H1 (cell line): Measurements from ENCODE around the gene MKX. TPM values are rescaled to one million over a fixed set of nuclear protein-coding genes. Genes with fewer than 3 reads are reported as not detected.

Source experiments
- CTCF ChIA-PET: fragments of 300-600 bp; sonication (Branson Sonifier 250); formaldehyde crosslinking; loops from one replicate; lab custom pipeline; 2021; ENCODE audit not compliant: partially characterized antibody; lab: Charles Lee
- POLR2A ChIA-PET: fragments of 300-600 bp; sonication (Branson Sonifier 250); formaldehyde crosslinking; loops from one replicate; lab custom pipeline; 2021; ENCODE audit warnings: inconsistent platforms; ENCODE audit not compliant: partially characterized antibody; lab: Charles Lee
- DNase-seq, 2 experiments: peaks; one replicate each; pipeline versions ENCODE4 v3.0.0 to v3.0.0-alpha.2; 2010 to 2022; ENCODE audit warnings: low spot score in 2 of 2, low read depth in 1 of 2, mixed read lengths in 1 of 2
- FAIRE-seq: peaks from 2 replicates; lab custom pipeline; 2011; peaks lifted over from hg19 to GRCh38; lab: Jason Lieb, UNC
- H2AFZ ChIP-seq: 2 replicates; pipeline ENCODE4 v1.8.1; 2012; ENCODE audit warnings: low read length, inconsistent platforms
- H2AK5ac ChIP-seq: 2 replicates; pipeline ENCODE4 v1.6.1; 2013; ENCODE audit warnings: low read depth, low read length
- H2BK120ac ChIP-seq: replicated peaks from 2 replicates; pipeline ENCODE3; 2013; ENCODE audit warnings: low read depth, low read length, inconsistent platforms
- H2BK12ac ChIP-seq: 2 replicates; pipeline ENCODE4 v1.6.1; 2013; ENCODE audit warnings: low read depth, low read length
- H2BK15ac ChIP-seq: 2 replicates; pipeline ENCODE4 v1.6.1; 2013; ENCODE audit warnings: low read length
- H2BK20ac ChIP-seq: 2 replicates; pipeline ENCODE4 v1.6.1; 2013; ENCODE audit warnings: low read length
- H2BK5ac ChIP-seq: 2 replicates; pipeline ENCODE4 v1.6.1; 2013; ENCODE audit warnings: low read depth, low read length
- H3K14ac ChIP-seq: 2 replicates; pipeline ENCODE4 v1.6.1; 2013; ENCODE audit warnings: inconsistent platforms; ENCODE audit not compliant: insufficient read length
- H3K18ac ChIP-seq: 2 replicates; pipeline ENCODE4 v1.6.1; 2013; ENCODE audit warnings: low read length; ENCODE audit errors: extremely low read depth
- H3K23ac ChIP-seq: 2 replicates; pipeline ENCODE4 v1.6.1; 2013; ENCODE audit warnings: inconsistent platforms; ENCODE audit not compliant: insufficient read length
- H3K23me2 ChIP-seq: 2 replicates; pipeline ENCODE4 v1.6.1; 2013; ENCODE audit warnings: low read depth, low read length
- H3K27ac ChIP-seq: 2 replicates; pipeline ENCODE4 v1.6.1; 2011; ENCODE audit warnings: low read depth, low read length, inconsistent platforms
- H3K27me3 ChIP-seq, 4 experiments: replicated peaks in 1 of 4; 1 replicate in 1 of 4; 2 replicates in 3 of 4; pipeline versions ENCODE4 v1.6.1 to v1.8.1; 2011 to 2013; ENCODE audit warnings: low read length in 3 of 4, mild to moderate bottlenecking in 3 of 4, inconsistent platforms in 2 of 4, mixed read lengths in 2 of 4, moderate library complexity in 1 of 4; ENCODE audit not compliant: control insufficient read depth in 3 of 4, insufficient read depth in 3 of 4; ENCODE audit errors: extremely low read depth in 1 of 4
- H3K36me3 ChIP-seq, 4 experiments: 2 replicates each; pipeline versions ENCODE4 v1.6.1 to v1.8.1; 2011 to 2013; ENCODE audit warnings: mild to moderate bottlenecking in 4 of 4, low read length in 3 of 4, moderate library complexity in 2 of 4, control low read depth in 1 of 4, inconsistent platforms in 1 of 4; ENCODE audit not compliant: insufficient read depth in 4 of 4, control insufficient read depth in 2 of 4
- H3K4ac ChIP-seq: replicated peaks from 2 replicates; pipeline ENCODE3; 2013; ENCODE audit warnings: low read length, low read depth, mixed read lengths, inconsistent platforms; ENCODE audit not compliant: insufficient read length
- H3K4me1 ChIP-seq, 4 experiments: replicated peaks in 1 of 4; 1 replicate in 1 of 4; 2 replicates in 3 of 4; pipeline versions ENCODE4 v1.6.1 to v1.8.1; 2011 to 2013; ENCODE audit warnings: low read length in 3 of 4, inconsistent platforms in 2 of 4, mixed read lengths in 1 of 4; ENCODE audit not compliant: insufficient read depth in 4 of 4, control insufficient read depth in 3 of 4
- H3K4me2 ChIP-seq, 2 experiments: 2 replicates each; pipeline versions ENCODE4 v1.6.1 to v1.8.1; 2011 to 2013; ENCODE audit warnings: low read depth in 2 of 2, low read length in 2 of 2, control low read depth in 1 of 2, inconsistent platforms in 1 of 2, mild to moderate bottlenecking in 1 of 2; ENCODE audit not compliant: insufficient read depth in 1 of 2
- H3K4me3 ChIP-seq, 4 experiments: fragments of 200-600, 300-600 bp in 1 of 4; sonication (generic), shearing (Covaris generic), sonication (Bioruptor Twin) in 1 of 4; 2 replicates each; pipeline versions ENCODE4 v1.5.1 to v1.8.1; 2011 to 2016; ENCODE audit warnings: low read length in 4 of 4, low read depth in 3 of 4, control low read depth in 2 of 4, inconsistent platforms in 2 of 4, mild to moderate bottlenecking in 2 of 4, mixed read lengths in 1 of 4, moderate library complexity in 1 of 4; ENCODE audit not compliant: insufficient read depth in 2 of 4; ENCODE audit errors: extremely low read depth in 1 of 4
- H3K56ac ChIP-seq: replicated peaks from 2 replicates; pipeline ENCODE3; 2013; ENCODE audit warnings: low read depth, mild to moderate bottlenecking, mixed read lengths, low read length, inconsistent platforms; ENCODE audit not compliant: insufficient read length
- H3K79me1 ChIP-seq: 2 replicates; pipeline ENCODE4 v1.6.1; 2013; ENCODE audit warnings: low read depth, low read length, control low read depth
- H3K79me2 ChIP-seq, 2 experiments: 2 replicates each; pipeline versions ENCODE4 v1.6.1 to v1.8.1; 2012 to 2013; ENCODE audit warnings: low read length in 2 of 2, mild to moderate bottlenecking in 2 of 2, inconsistent platforms in 1 of 2; ENCODE audit not compliant: insufficient read depth in 2 of 2, control insufficient read depth in 1 of 2
- H3K9ac ChIP-seq, 4 experiments: replicated peaks in 1 of 4; 1 replicate in 1 of 4; 2 replicates in 3 of 4; pipeline versions ENCODE4 v1.6.1 to v1.8.1; 2011 to 2013; ENCODE audit warnings: low read depth in 3 of 4, low read length in 3 of 4, control low read depth in 2 of 4, mild to moderate bottlenecking in 2 of 4, moderate library complexity in 2 of 4, inconsistent platforms in 1 of 4; ENCODE audit errors: extremely low read depth in 1 of 4
- H3K9me3 ChIP-seq, 2 experiments: 2 replicates each; pipeline versions ENCODE4 v1.6.1 to v1.8.1; 2012 to 2013; ENCODE audit warnings: mild to moderate bottlenecking in 2 of 2, moderate library complexity in 2 of 2, control low read depth in 1 of 2, inconsistent platforms in 1 of 2, low read depth in 1 of 2, low read length in 1 of 2, mixed read lengths in 1 of 2; ENCODE audit not compliant: insufficient read depth in 2 of 2
- H4K20me1 ChIP-seq, 2 experiments: replicated peaks in 1 of 2; 2 replicates each; pipeline versions ENCODE3 to v1.8.1; 2011 to 2013; ENCODE audit warnings: inconsistent platforms in 2 of 2, low read length in 2 of 2, mild to moderate bottlenecking in 1 of 2; ENCODE audit not compliant: insufficient read depth in 2 of 2, control insufficient read depth in 1 of 2
- H4K5ac ChIP-seq: 2 replicates; pipeline ENCODE4 v1.6.1; 2013; ENCODE audit warnings: low read length, low read depth, mixed read lengths, inconsistent platforms; ENCODE audit not compliant: insufficient read length
- H4K8ac ChIP-seq: 2 replicates; pipeline ENCODE4 v1.8.0; 2013; ENCODE audit warnings: mild to moderate bottlenecking, moderate library complexity, low read length, inconsistent platforms; ENCODE audit not compliant: insufficient read depth; ENCODE audit errors: extremely low read depth
- H4K91ac ChIP-seq: replicated peaks from 2 replicates; pipeline ENCODE3; 2013; ENCODE audit warnings: low read length, mixed read lengths, inconsistent platforms; ENCODE audit not compliant: insufficient read length
- BCL11A ChIP-seq, 2 experiments: IDR thresholded peaks; one replicate each; pipeline ENCODE4 v1.6.1; 2011; ENCODE audit warnings: low read depth in 2 of 2, low read length in 2 of 2, mild to moderate bottlenecking in 2 of 2
- FOSL1 ChIP-seq: IDR thresholded peaks from 2 replicates; pipeline ENCODE4 v1.6.1; 2011; ENCODE audit warnings: mild to moderate bottlenecking, low read depth, low read length, moderate library complexity; ENCODE audit not compliant: insufficient read depth
- GTF2F1 ChIP-seq: IDR thresholded peaks from 2 replicates; pipeline ENCODE4 v1.6.1; 2012; ENCODE audit warnings: low read depth, low read length, improper control_type of control experiment, borderline replicate concordance
- HDAC2 ChIP-seq, 2 experiments: fragments of 300-600 bp in 1 of 2; sonication (generic) in 1 of 2; IDR thresholded peaks; 2 replicates each; pipeline ENCODE4 v1.6.1; 2011 to 2012; ENCODE audit warnings: low read depth in 2 of 2, low read length in 2 of 2, mild to moderate bottlenecking in 2 of 2, moderate library complexity in 2 of 2, borderline replicate concordance in 1 of 2, inconsistent platforms in 1 of 2
- KDM4A ChIP-seq: IDR thresholded peaks from one replicate; pipeline ENCODE4 v1.7.1; 2012; ENCODE audit warnings: low read depth, mild to moderate bottlenecking, moderate library complexity, low read length, inconsistent platforms; ENCODE audit not compliant: severe bottlenecking
- MAX ChIP-seq: IDR thresholded peaks from 2 replicates; pipeline ENCODE4 v1.6.1; 2012; ENCODE audit warnings: inconsistent platforms
- NANOG ChIP-seq: IDR thresholded peaks from 2 replicates; pipeline ENCODE4 v1.6.1; 2011; ENCODE audit warnings: low read length, low read depth, mild to moderate bottlenecking, inconsistent platforms; ENCODE audit not compliant: insufficient read depth, poor library complexity, severe bottlenecking
- POU5F1 ChIP-seq: IDR thresholded peaks from 2 replicates; pipeline ENCODE4 v1.6.1; 2011; ENCODE audit warnings: low read depth, mild to moderate bottlenecking, low read length, moderate library complexity
- RXRA ChIP-seq: IDR thresholded peaks from 2 replicates; pipeline ENCODE4 v1.6.1; 2011; ENCODE audit warnings: low read depth, mild to moderate bottlenecking, low read length, moderate library complexity; ENCODE audit not compliant: insufficient read depth
- SAP30 ChIP-seq: fragments of 300-600 bp; sonication (generic); IDR thresholded peaks from 2 replicates; pipeline ENCODE4 v1.7.1; 2012; ENCODE audit warnings: low read length, moderate library complexity, mild to moderate bottlenecking, inconsistent platforms; ENCODE audit not compliant: insufficient read depth, insufficient replicate concordance
- TEAD4 ChIP-seq: IDR thresholded peaks from 2 replicates; pipeline ENCODE4 v1.6.1; 2012; ENCODE audit warnings: low read depth, low read length, inconsistent platforms, mixed read lengths
- WGBS, 2 experiments: shearing (Covaris generic) in 1 of 2; methylation state at CpG; one replicate each; pipeline versions ENCODE4 v1.1.6 to v1.1.7; 2013 to 2015; ENCODE audit warnings: low lambda C conversion rate in 2 of 2, mixed read lengths in 2 of 2, inconsistent platforms in 1 of 2, low coverage in 1 of 2, missing lambda C conversion rate in 1 of 2; ENCODE audit not compliant: insufficient replicate concordance in 2 of 2, insufficient coverage in 1 of 2, insufficient read length in 1 of 2; ENCODE audit errors: extremely low coverage in 1 of 2, missing lambda C conversion rate in 1 of 2; 5-methylcytosine and 5-hydroxymethylcytosine counted together
- polyA plus RNA-seq, 7 experiments: library from polyadenylated mRNA; depleted of rRNA in 3 of 7; stranded (reverse) in 5 of 7; unstranded in 2 of 7; fragments of >200 nt in 5 of 7; fragments of 200-250 nt in 2 of 7; gene quantifications; 1 replicate in 5 of 7; 2 replicates in 1 of 7; 4 replicates in 1 of 7; pipeline versions ENCODE4 v1.2.1 to v1.2.3, GENCODE V29; 2011 to 2013; ENCODE audit warnings: missing spikeins in 2 of 7, mixed read lengths in 2 of 7
- total RNA-seq: library from RNA; stranded (reverse); fragmentation: NEBNext Ultra II Directional; extraction: Animal tissue kit (Norgen Biotek cat#: 25700); gene quantifications from 2 replicates; pipeline ENCODE4 v1.2.1, GENCODE V29; 2021
- TF ChIP-seq, protein P1 (sequence below): IDR thresholded peaks from 2 replicates; pipeline ENCODE4 v1.6.1; 2011; ENCODE audit warnings: low read length, improper control_type of control experiment

The MKX gene
- total and polyA plus RNA-seq, 2 of the 8 experiments (the other 6 are each of a cell fraction or from before 2014, with no cell fraction given), result 0.21 to 1.3 TPM

DNA sequence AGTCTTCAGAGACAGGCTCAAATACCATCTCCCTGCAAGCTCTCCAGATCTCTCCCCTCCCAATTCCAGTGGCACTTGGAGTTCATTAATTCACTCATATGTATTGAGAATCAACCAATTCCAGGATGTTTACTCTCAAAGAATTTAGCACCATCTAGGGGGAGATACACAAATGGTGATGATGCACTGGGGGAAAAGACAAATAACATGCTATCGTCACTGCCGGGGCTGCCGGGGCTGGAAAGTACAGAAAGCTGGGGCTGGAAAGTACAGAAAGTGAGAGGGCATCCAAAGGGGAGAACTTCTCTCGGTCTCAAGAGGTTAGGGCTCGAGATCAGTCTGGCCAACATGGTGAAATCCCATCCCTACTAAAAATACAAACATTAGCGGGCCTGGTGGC, 118.7 kb downstream of the MKX start:
- Histone ChIP-seq H3K4ac (no peak overlapping the region), H3K36me3 (no peaks in the 10 kb centered on the region), H3K27ac (no peak overlapping the region), H3K4me2 (no peak overlapping the region), H3K18ac (no peak overlapping the region), H3K23me2 (no peaks in the 10 kb centered on the region), H4K91ac (no peak overlapping the region), H3K27me3 (no peaks in the 10 kb centered on the region), H2BK12ac (no peak overlapping the region), H2AK5ac (no peak overlapping the region), H4K20me1 (no peaks in the 10 kb centered on the region), H3K79me2 (no peaks in the 10 kb centered on the region), H2BK5ac (no peak overlapping the region), H4K8ac (no peak overlapping the region), H3K4me3 (no peak overlapping the region), H2BK15ac (0 out of 2 replicates have a peak overlapping the region, but pooled peaks have one; percentile 21), H2BK20ac (no peak overlapping the region), H2BK120ac (no peak overlapping the region), H3K14ac (no peak overlapping the region), H2AFZ (no peak overlapping the region), H3K23ac (no peak overlapping the region), H3K79me1 (no peaks in the 10 kb centered on the region), H3K56ac (no peak overlapping the region), H3K9me3 (no peaks in the 10 kb centered on the region), H3K9ac (no peak overlapping the region), H4K5ac (no peak overlapping the region), H3K4me1 (peaks cover 2 to 8% (median 4%) of the 10 kb centered on the region in 4 experiments; a peak in 3 of 7 replicates)
- no peak for TF ChIP-seq SAP30
- TF ChIP-seq NANOG, result no peak
- TF ChIP-seq HDAC2 (IDR thresholded peaks at IDR 0.05; ENCODE audit: borderline replicate concordance in 1 of 2, low read depth in 2 of 2, low read length in 2 of 2), result no peak
- no peak for TF ChIP-seq MAX
- TF ChIP-seq GTF2F1, result no peak
- no peak for TF ChIP-seq TEAD4
- TF ChIP-seq, protein P1, sequence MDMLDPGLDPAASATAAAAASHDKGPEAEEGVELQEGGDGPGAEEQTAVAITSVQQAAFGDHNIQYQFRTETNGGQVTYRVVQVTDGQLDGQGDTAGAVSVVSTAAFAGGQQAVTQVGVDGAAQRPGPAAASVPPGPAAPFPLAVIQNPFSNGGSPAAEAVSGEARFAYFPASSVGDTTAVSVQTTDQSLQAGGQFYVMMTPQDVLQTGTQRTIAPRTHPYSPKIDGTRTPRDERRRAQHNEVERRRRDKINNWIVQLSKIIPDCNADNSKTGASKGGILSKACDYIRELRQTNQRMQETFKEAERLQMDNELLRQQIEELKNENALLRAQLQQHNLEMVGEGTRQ, result no peak
- no peak for TF ChIP-seq KDM4A
- no peak for TF ChIP-seq FOSL1
- TF ChIP-seq RXRA, result no peak
- no peak for TF ChIP-seq BCL11A (IDR thresholded peaks at IDR 0.05; ENCODE audit: low read depth in 2 of 2, low read length in 2 of 2)
- TF ChIP-seq POU5F1, result no peak
- CTCF ChIA-PET, result interaction anchor here (1.2 kb wide), 1 partner anchor 54 kb away, joined by 3 read pairs; no protein-coding TSS in a partner anchor
- FAIRE-seq, result no peak
- POLR2A ChIA-PET, result no interaction called here
- WGBS, 2 experiments, result 88% methylated on average over 6 of the region's 6 CpGs; no CpG with 5 or more reads in 1 of the 2 experiments
- DNase-seq, result no peak
